Jurkat, Clone E6-1 (cell line): Measurements from ENCODE around the gene NKTR.

ENCODE experiments used
- DNase-seq: peaks from one replicate; pipeline ENCODE4 v3.0.0-alpha.2; 2011; ENCODE audit warnings: low read depth, low spot score
- H3K4me3 ChIP-seq: 2 replicates; pipeline ENCODE4 v1.5.1; 2011; ENCODE audit warnings: mild to moderate bottlenecking, low read length, control low read depth, moderate library complexity

Gene NKTR

DNA sequence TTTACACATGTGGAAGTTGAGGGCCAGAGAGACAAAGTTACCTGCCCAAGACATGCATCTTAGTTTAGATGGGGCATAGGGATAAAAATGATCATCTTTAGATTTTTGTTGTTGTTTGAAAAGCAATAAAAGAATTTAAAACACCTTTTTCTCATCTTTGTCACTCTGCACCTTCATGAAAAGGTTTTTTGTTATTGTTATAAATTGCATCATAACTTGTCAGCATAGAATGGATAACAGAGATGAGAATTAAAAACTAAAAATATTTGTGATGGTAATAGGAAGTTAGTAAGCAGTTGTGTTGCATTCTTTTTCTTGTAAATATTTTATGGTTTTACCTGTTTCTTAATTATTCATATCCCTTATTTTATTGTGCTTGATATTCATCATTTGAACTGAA is 39.6 kb downstream of the NKTR start:
- no peak overlapping the region for H3K4me3 ChIP-seq
- DNase-seq = no peak

DNA sequence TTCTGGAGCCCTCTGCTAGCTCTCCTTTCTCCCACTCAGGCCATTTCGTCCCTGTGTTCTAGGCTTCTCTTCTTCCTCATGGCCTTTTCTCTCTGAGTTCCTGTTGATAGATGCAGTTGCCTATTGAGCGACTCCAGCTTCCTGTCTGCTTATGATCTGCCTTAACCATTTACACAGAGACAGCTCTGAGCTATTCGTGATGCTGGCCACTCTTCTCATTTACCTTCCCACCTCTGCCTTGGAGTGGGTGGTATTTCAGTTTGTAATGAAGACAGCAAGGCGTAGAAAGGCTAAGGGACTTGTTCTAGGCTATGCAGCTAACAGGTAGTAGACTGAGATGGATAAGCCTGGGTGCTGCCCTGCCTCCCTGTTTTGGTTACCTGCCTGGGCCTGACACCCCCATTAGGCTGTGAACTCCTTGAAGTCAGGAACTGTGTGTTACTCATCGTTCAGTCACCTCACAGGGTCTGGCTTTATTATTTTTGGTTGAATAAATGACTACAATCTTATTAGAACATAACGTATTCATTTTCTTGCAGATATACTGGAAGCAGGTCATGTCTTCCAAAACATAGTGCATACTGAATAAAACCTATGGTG is 40.4 kb downstream of the NKTR start:
- no peak overlapping the region for H3K4me3 ChIP-seq
- DNase-seq = no peak

DNA sequence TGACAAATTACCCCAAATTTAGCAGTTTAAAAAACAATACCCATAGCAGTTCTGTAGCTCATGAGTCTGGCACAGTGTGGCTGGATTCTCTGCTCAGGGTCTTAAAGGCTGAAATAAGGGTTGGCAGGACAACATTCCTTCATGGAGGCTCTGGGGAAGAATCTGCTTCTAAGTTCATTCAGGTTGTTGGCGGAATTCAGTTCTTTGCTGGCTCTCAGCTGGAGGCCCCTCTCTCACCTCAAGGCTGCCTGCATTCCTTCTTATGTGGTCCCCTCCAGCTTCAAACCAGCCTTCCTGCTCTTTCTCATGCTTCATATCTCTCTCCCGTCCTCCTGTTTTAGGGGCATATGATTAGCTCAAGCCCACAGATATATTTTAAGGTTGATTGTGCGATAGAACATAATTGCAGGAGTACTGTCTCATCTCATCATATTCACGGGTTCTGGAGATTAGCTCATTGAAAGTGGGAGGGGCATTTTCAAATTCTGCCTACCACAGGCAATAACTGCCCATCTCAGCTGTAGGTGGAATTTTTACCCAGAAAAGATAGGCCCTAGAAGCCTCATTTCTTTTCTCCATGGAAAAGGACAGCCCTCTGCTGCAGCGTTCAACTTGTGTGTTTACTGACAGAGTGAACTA is 47.5 kb downstream of the NKTR start:
- H3K4me3 ChIP-seq = no peak overlapping the region
- no peak for DNase-seq

DNA sequence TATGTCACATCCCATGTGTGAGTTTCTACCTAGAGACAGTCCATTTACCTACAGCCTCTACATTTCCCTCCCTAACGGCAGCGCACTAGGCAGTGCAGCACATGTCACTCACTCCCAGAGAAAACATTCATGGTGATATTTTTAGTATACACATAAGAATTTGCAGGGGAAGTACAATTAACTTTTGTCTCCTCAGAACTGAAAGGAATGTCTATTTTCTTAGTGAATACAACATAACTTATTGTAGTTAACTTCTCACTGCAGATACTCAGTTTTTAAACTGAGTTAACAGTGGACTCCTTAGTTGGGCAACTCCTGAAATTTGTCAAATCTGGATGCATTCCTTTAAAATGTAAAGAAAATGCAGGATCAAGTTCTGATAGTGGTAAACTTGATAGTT is 48.5 kb downstream of the NKTR start:
- H3K4me3 ChIP-seq = no peak overlapping the region

GRCh38 chr3:42649783-42650182 is 49.3 kb downstream of the NKTR start:
- H3K4me3 ChIP-seq = no peak overlapping the region
- no peak for DNase-seq

More for the DNA sequence above, 48.5 kb downstream of the NKTR start:
- DNase-seq = no peak

GRCh38 chr3:42651248-42652091 is 51.0 kb downstream of the NKTR start:
- DNase-seq = no peak
- no peak overlapping the region for H3K4me3 ChIP-seq

- DNase-seq = no peak
- no peak overlapping the region for H3K4me3 ChIP-seq
These were observed 51.7 kb downstream of the NKTR start for GRCh38 chr3:42652251-42652610.

- no peak for DNase-seq
- no peak overlapping the region for H3K4me3 ChIP-seq
These were observed 52.3 kb downstream of the NKTR start for GRCh38 chr3:42652611-42653302.

GRCh38 chr3:42653303-42653559 is 52.7 kb downstream of the NKTR start:
- no peak for DNase-seq
- no peak overlapping the region for H3K4me3 ChIP-seq

GRCh38 chr3:42653560-42654330 is 53.3 kb downstream of the NKTR start, which contains the start of gene ZBTB47:
Gene ZBTB47, plus strand, starts transcription at chr3:42653697. Its CDS starts 4,659 bp downstream, at chr3:42658356.
- peak within 1 kb of the TSS; percentile 37 for H3K4me3 ChIP-seq
- DNase-seq = no peak

DNA sequence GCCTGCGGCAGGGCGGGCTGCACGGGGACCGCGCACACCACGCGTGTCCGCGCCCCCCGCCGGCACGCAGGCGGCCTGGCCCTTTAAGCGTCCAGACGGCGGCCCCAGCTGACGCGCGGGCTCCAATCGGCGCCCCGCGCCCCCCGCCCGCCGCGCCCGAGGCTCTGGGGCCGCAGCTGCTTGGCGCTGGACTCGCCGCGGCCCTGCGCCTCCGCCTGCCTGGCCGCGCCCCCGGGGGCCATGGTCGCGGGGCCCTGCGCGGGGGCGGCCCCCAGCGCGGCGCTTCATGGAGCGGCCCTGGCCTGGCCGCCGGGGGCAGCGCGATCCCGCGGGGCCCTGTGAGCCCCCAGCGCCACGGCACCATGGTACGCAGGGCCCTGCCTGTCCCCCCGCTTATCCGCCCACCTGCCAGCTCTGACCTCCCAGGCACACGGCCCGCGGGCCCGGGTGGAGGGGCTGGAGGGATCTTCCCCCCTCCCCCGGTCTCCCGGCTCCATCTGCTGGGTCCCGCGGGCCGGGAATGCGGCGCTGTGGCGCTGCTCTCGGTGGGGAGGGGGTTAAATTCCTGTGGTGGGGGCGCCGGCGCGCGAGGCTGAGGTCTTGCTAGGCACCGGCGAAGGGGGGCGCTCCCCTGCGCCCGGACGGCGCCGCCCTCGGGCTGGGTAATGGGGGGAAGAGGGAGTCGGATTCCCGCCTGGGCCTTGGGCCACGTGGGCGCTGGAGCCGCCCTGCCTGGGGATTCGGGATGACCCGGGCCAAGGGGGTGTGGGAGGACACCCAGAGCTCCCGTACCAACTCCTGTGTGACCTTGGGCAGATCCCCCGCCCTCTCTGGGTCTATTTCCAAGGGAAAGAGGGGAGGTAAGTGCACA is 54.1 kb downstream of the NKTR start:
- H3K4me3 ChIP-seq = peak overlapping the region; percentile 37
- DNase-seq = no peak

DNA sequence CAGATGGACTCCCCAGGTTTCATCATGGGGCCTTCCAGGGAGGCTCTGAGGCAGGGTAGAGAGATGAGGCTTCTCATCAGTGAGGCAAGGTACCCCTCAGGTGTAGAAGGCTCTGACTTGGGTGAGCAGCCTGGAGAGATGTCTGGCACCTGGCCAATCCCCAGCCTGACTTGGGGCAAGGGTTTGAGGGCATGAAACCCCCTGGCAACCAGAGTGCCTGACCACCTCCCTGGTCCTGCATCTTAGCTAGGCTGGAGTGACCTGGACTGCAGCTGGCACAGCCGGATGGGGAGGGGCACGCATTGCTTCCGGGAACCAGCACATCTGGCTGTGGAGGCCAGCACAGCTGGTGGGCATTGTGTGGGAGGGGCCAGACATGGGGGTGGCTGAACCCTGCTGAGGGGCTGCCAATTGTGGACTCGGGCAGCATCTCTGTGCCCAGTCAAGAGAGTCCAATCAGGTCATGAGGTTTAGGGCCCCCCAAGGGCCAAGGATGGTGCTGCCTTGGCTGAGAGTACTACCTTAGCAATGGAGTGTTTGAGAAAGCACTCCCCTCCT is 54.9 kb downstream of the NKTR start:
- DNase-seq = no peak
- no peak overlapping the region for H3K4me3 ChIP-seq

GRCh38 chr3:42655980-42656679 is 55.6 kb downstream of the NKTR start:
- no peak overlapping the region for H3K4me3 ChIP-seq

DNA sequence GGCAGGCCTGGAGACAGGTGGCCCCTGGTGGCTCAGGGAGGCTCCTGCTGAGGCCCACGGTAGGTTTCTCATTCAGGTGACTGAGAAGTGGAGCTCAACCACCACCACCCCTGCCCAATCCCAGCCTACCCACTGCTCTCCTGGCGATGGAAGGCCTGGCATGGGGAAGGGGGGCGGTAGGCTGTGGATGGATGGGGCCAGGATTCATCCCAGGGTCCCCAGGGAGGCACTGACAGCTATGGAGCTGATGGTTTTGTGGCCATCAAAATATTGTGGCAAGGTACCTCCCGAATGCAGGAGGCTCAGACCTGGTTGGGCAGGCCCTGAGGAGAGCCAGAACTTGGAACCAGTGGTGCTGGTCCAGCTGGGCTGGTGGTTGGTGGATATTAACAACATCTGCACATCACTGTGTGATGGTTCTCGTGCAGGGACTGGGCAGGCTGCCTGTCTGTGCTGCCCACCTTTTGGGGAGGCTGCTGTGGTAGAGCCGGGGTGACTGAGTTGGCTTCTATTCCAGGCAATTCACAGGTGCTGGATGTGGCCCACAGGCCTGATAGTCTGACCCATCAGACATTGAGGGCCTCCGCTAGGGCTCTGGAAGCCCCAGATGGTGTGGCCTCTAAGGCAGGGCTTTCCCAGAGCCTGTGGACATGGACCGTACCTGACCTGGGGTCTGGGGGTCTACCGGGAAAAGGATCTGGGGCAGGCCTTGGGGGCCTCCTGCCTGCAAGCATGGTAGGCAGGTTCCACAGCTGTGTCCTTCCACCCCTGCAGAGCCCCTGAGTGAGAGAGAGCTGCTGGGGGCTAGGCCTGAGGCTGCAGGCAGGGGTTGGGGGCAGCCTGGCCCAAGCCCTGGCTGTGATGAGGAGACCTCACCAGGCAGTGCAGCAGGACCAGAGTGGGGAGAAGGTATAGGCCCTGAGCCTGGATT is 56.5 kb downstream of the NKTR start:
- no peak overlapping the region for H3K4me3 ChIP-seq
- DNase-seq = no peak

More at GRCh38 chr3:42655980-42656679, 55.6 kb downstream of the NKTR start:
- no peak for DNase-seq

DNA sequence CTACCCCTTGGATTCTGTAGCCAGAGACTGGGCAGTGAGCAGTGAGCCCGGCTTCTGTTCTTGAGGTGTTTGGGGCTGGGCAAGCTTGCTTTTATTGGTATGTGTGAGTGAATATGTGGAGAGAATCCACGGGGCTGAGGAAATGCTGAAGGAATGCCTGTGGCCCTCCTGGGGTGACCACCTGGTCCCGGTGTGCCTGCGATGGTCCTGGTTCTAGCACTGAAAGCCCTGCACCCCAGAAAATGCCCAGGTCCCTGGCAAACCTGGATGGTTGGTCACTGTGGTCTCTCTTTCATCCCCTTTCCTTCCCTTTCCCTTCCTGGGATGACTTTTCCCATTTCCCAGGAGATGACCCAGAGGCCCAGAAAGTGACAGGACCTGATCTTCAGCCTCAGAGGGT is 57.2 kb downstream of the NKTR start:
- DNase-seq = no peak
- H3K4me3 ChIP-seq = no peak overlapping the region

DNA sequence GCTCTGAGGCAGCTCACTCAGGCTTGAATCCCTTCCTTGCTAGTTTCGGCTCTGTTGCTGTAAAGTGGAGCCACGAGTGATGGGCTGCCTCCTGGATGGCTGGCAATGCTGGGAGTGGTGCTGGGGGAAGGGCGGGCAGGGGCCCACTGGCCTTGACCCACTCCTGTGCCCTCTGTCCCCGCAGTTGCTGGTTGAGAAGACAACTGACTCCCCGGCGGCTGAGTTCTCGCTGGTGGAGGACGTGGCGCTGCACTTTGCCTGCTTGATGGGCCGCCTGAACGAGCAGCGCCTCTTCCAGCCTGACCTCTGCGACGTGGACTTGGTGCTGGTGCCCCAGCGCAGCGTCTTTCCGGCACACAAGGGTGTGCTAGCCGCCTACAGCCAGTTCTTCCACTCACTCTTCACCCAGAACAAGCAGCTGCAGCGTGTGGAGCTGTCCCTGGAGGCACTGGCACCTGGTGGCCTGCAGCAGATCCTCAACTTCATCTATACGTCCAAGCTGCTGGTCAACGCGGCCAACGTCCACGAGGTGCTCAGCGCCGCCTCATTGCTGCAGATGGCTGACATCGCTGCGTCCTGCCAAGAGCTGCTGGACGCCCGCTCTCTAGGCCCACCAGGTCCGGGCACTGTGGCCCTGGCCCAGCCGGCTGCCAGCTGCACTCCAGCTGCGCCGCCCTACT is 57.7 kb downstream of the NKTR start:
- DNase-seq = no peak
- no peak overlapping the region for H3K4me3 ChIP-seq
